Lower leg skin (tissue), 4 donors: ENCODE measurements around the gene SV2C. TPM values are rescaled to one million over a fixed set of nuclear protein-coding genes. Genes with fewer than 3 reads are reported as not detected.
"Not testable (repeated sequence)": the region's sequence is repeated elsewhere in the genome, so short reads cannot be mapped to it uniquely, and the experiment has no call there.

Source experiments
- DNase-seq, 2 donors: peaks; one replicate each; pipeline ENCODE4 v3.0.0-alpha.2; 2019; ENCODE audit warnings: low spot score in 2 of 2
- H3K4me3 ChIP-seq: fragments of 200-600 bp; sonication (generic); 2 replicates; pipeline ENCODE4 v1.5.1; 2017; ENCODE audit warnings: mild to moderate bottlenecking, low read depth; ENCODE audit not compliant: poor library complexity, severe bottlenecking
- POLR2A ChIP-seq, 2 donors: fragments of 450-650 bp; IDR thresholded peaks; one replicate each; pipeline ENCODE4 v1.6.1; 2016 to 2017; ENCODE audit warnings: antibody characterized with exemption in 2 of 2, mild to moderate bottlenecking in 1 of 2, moderate library complexity in 1 of 2
- WGBS, 2 donors: methylation state at CpG; one replicate each; pipeline ENCODE4 v1.1.5; 2018; 5-methylcytosine and 5-hydroxymethylcytosine counted together
- intact Hi-C: fragments of 100-400 bp; cut with DNase I; formaldehyde crosslinking; loops from one replicate; pipeline ENCODE4 v1.15.0; 2023; ENCODE audit warnings: low total_unique reads
- total RNA-seq, 4 donors: library from RNA; depleted of rRNA; stranded (reverse); fragments of >200 nt; gene quantifications; one replicate each; pipeline ENCODE4 v1.1.0, GENCODE V29; 2016
- TF ChIP-seq, protein P1 (sequence below), 3 donors: fragments of 450-650 bp; IDR thresholded peaks; one replicate each; pipeline ENCODE4 v1.5.1; 2016; ENCODE audit warnings: antibody characterized with exemption in 3 of 3, mild to moderate bottlenecking in 3 of 3, moderate library complexity in 2 of 3

Gene SV2C
- total RNA-seq, 4 donors from 2014 or later = 0.04 to 0.63 (median 0.24) TPM

DNA sequence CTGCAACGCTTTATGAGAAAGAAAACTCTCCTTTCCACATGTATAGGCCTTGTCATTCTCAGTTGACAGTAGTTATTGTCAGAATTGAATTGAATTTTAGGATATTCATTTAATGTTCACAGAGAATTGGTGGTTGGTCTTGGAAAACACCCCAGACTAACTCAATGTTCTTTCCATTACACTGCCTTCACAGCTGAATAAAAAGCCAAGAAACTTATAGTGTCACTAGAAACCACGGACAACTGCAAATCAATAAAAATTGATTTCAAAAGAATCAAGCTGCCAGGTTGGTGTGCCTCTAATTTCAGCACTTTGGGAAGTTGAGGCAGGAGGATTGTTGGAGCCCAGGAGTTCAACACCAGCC is 281.0 kb downstream of the SV2C start:
- WGBS, 2 donors = 29 to 67% methylated on average over 2 of the region's 2 CpGs
- intact Hi-C loops = no loop called here

DNA sequence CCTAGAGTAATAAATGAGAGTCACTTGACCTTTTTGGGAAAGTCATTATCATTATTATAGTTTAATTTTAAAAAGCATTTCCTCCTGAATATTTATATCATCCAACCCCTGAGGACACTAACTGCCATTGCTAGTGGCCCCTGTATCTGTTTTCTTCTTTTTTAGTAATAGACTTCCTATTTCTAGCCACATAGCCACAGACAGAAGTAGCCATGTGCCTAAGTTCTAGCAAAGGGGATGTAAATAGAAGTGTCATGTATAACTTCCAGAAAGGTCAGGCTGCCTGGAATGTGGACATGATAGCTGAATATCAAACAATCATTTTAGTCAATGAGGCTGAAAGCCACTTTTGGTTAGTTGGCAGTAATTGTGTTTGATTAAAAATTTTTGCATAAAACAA is 282.4 kb downstream of the SV2C start:
- H3K4me3 ChIP-seq = no peak overlapping the region
- no peak for DNase-seq
- intact Hi-C loops = no loop called here
- TF ChIP-seq, protein P1, sequence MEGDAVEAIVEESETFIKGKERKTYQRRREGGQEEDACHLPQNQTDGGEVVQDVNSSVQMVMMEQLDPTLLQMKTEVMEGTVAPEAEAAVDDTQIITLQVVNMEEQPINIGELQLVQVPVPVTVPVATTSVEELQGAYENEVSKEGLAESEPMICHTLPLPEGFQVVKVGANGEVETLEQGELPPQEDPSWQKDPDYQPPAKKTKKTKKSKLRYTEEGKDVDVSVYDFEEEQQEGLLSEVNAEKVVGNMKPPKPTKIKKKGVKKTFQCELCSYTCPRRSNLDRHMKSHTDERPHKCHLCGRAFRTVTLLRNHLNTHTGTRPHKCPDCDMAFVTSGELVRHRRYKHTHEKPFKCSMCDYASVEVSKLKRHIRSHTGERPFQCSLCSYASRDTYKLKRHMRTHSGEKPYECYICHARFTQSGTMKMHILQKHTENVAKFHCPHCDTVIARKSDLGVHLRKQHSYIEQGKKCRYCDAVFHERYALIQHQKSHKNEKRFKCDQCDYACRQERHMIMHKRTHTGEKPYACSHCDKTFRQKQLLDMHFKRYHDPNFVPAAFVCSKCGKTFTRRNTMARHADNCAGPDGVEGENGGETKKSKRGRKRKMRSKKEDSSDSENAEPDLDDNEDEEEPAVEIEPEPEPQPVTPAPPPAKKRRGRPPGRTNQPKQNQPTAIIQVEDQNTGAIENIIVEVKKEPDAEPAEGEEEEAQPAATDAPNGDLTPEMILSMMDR (IDR thresholded peaks at IDR 0.05) = no peak
- TF ChIP-seq POLR2A (IDR thresholded peaks at IDR 0.05) = no peak

More for the DNA sequence above, 281.0 kb downstream of the SV2C start:
- no peak for DNase-seq
- H3K4me3 ChIP-seq = no peak overlapping the region
- no peak for TF ChIP-seq POLR2A (IDR thresholded peaks at IDR 0.05)
- TF ChIP-seq, protein P1 (IDR thresholded peaks at IDR 0.05) = no peak

DNA sequence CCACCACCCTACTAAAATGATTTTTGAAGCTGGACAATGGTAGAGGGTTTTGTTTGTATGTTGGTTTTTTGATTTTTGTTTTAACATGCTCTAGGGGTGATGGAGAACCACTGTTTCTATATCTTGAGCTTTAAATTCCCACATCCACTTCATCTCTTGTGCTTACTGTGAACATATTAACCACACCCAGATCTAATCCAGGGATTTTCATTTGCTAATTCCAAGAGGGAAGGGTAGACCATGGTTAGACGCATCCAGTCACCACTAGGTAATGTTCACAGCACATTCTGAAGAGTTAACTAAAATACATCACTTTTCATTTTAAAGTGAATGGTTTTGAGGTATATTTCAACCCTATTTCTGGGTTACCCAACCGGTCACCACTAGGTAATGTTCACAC is 283.4 kb downstream of the SV2C start:
- no peak for DNase-seq
- intact Hi-C loops = no loop called here
- H3K4me3 ChIP-seq = no peak overlapping the region
- WGBS, 2 donors = 84 to 89% methylated on average over 2 of the region's 2 CpGs
- no peak for TF ChIP-seq POLR2A (IDR thresholded peaks at IDR 0.05)
- TF ChIP-seq, protein P1 (IDR thresholded peaks at IDR 0.05) = no peak

DNA sequence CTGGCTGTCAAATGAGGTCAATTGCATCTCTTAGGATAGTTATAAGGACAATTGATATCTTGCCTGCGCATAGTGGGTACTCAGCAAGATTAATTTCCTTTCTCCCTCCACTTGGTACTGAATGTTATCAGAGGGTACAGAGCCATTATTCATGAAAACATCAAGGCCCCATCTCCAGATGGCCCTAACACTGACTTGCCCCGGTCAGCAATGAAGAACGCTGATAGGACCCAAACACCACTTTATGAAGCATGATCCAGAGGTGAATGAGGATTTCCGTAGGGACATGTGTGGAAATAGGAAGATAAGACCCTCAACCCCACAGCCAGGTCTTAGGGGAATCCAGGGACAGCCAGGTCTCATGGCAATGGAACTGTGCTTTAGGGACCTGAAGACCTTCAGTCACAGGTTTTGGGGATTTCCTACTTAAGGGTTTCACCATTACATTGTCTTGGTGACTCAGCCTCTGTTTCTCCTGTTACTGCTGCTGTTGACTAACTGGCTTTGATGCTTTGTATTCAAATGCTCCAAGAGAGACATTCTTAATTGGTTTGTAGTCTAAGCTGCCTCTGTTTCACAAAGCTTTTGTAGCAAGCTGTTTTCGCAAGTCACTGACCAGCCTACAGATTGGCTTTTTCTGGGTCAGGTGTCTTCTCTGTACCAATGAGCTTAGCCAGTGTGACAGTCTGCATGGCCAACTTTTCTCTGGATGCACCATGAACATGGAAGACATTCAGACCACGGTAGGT is 284.6 kb downstream of the SV2C start:
- WGBS, 2 donors = 92 to 94% methylated on average over 6 of the region's 6 CpGs
- no peak for DNase-seq
- intact Hi-C loops = no loop called here
- H3K4me3 ChIP-seq = no peak overlapping the region
- no peak for TF ChIP-seq POLR2A (IDR thresholded peaks at IDR 0.05)
- TF ChIP-seq, protein P1 (IDR thresholded peaks at IDR 0.05) = no peak

DNA sequence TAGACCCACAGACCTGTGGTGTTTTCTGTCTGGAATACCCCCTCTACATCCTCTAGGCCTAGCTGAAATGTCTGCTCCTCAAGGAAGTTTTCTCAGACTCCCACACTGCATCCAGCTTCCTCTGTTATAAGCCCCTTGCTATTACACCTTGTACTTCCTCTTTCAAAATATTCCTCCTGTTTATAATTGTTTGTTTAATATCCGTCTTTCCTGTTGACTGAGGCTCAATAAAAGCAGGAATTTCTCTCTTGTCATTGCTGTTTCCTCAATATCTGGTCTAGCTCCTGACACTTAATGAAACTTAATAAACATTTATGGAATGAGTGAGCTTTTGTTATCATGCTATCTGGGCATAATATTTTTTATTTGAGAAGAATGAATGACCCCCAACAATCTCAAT is 285.8 kb downstream of the SV2C start:
- no peak overlapping the region for H3K4me3 ChIP-seq
- WGBS, 2 donors = 63 to 73% methylated on average over 1 of the region's 1 CpG
- TF ChIP-seq, protein P1 (IDR thresholded peaks at IDR 0.05) = no peak
- TF ChIP-seq POLR2A (IDR thresholded peaks at IDR 0.05) = no peak
- DNase-seq = no peak
- intact Hi-C loops = no loop called here

DNA sequence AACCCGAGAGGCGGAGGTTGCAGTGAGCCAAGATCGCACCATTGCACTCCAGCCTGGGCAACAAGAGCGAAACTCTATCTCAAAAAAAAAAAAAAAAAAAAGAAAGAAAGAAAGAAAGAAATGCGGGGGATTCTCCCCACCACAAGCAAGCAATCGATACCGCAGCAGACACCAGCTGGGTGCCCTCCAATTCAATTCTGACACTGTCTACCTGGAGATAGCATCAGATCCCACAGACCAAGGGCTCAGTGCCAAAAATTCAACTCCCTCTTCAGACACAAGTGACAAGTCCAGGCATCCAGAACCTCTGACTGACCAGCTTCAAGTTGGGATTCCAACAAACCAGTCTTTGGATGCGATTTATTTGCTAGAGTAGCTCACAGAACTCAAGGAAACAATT is 286.5 kb downstream of the SV2C start:
- DNase-seq, H3K4me3 ChIP-seq, intact Hi-C loops: not testable (repeated sequence)
- 90 to 96% methylated on average over 8 of the region's 8 CpGs for WGBS, 2 donors
